ENCODE results near the gene NCAN. TPM values are rescaled to one million over a fixed set of nuclear protein-coding genes. Genes with fewer than 3 reads are reported as not detected.
A peak's percentile ranks its signal among the peaks of the same experiment; 100 is the strongest.

NCAN gene
- total RNA-seq, 1 experiment from 2014 or later = 3.0 TPM

DNA sequence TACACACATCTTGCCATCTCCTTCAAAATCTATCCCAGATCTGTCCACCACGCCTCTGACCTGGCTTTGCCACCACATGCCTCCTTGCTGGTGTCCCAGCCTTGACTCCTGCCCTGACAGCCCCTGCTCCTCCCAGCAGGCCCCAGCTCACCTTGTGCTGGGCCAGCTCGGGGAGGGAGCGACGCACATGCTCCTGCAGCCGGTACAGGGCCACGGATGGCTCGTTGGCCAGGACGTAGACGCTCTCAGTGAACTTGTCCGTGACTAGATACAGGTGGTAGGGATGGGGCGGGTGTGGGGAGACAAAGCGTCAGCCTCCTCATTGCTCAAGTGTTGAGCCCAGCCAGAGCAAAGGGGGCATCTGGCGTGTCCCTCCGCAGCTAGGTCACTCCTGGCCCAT is 25.0 kb upstream of the NCAN start (continued):
- TF ChIP-seq, protein P1, sequence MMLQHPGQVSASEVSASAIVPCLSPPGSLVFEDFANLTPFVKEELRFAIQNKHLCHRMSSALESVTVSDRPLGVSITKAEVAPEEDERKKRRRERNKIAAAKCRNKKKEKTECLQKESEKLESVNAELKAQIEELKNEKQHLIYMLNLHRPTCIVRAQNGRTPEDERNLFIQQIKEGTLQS (CRISPR knock-in tag; conservative IDR thresholded peaks at IDR 0.05) = no peak
- TF ChIP-seq SP1 (CRISPR knock-in tag; conservative IDR thresholded peaks at IDR 0.05) (no peak), TCF7 (CRISPR knock-in tag; IDR thresholded peaks at IDR 0.05; ENCODE audit: low read depth) (no peak), ZNF396 (CRISPR knock-in tag; IDR thresholded peaks at IDR 0.05; ENCODE audit: borderline replicate concordance) (no peak), NR1H2 (CRISPR knock-in tag; IDR thresholded peaks at IDR 0.05) (no peak), FOXP1 (CRISPR knock-in tag; IDR thresholded peaks at IDR 0.05; ENCODE audit: borderline replicate concordance) (no peak), FOXK1 (CRISPR knock-in tag; IDR thresholded peaks at IDR 0.05) (no peak), ZNF219 (CRISPR knock-in tag; IDR thresholded peaks at IDR 0.05; ENCODE audit: borderline replicate concordance) (no peak)
- TF ChIP-seq, protein P2, sequence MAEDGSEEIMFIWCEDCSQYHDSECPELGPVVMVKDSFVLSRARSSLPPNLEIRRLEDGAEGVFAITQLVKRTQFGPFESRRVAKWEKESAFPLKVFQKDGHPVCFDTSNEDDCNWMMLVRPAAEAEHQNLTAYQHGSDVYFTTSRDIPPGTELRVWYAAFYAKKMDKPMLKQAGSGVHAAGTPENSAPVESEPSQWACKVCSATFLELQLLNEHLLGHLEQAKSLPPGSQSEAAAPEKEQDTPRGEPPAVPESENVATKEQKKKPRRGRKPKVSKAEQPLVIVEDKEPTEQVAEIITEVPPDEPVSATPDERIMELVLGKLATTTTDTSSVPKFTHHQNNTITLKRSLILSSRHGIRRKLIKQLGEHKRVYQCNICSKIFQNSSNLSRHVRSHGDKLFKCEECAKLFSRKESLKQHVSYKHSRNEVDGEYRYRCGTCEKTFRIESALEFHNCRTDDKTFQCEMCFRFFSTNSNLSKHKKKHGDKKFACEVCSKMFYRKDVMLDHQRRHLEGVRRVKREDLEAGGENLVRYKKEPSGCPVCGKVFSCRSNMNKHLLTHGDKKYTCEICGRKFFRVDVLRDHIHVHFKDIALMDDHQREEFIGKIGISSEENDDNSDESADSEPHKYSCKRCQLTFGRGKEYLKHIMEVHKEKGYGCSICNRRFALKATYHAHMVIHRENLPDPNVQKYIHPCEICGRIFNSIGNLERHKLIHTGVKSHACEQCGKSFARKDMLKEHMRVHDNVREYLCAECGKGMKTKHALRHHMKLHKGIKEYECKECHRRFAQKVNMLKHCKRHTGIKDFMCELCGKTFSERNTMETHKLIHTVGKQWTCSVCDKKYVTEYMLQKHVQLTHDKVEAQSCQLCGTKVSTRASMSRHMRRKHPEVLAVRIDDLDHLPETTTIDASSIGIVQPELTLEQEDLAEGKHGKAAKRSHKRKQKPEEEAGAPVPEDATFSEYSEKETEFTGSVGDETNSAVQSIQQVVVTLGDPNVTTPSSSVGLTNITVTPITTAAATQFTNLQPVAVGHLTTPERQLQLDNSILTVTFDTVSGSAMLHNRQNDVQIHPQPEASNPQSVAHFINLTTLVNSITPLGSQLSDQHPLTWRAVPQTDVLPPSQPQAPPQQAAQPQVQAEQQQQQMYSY (CRISPR knock-in tag; IDR thresholded peaks at IDR 0.05) = no peak

DNA sequence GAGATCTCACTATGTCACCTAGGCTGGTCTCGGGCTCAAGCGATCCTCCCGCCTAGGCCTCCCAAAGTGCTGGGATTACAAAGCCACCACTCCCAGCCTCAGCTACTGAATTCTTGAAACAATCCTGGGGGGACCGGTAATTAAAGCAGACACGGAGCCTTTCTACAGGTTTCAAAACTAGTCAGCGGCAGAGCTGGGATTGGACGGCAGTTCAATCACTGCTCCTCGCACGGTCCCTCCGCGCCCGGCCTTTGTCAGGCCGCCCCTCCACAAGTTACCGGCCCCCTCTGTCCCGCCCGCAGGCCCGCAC is 20.0 kb upstream of the NCAN start:
- no peak for DNase-seq (ENCODE audit: low spot score)
- CTCF ChIA-PET = interaction anchor here (0.5 to 2.5 kb wide), 7 partner anchors 12 to 151 kb away, joined by 3 to 12 read pairs (median 4); no protein-coding TSS in a partner anchor
- H3K27ac Mint-ChIP-seq = peak overlapping the region; percentile 97
- peaks cover 1% of the 10 kb centered on the region; the same call in 1 of the 2 replicates for H3K36me3 Mint-ChIP-seq
- POLR2A ChIA-PET = interaction anchor here (1.5 kb wide), 1 partner anchor 46 kb away, joined by 9 read pairs; no protein-coding TSS in a partner anchor
- no peak for ATAC-seq
- TF ChIP-seq TEAD4 (CRISPR knock-in tag; IDR thresholded peaks at IDR 0.05) (0 out of 2 replicates have a peak, but pooled peaks have one; percentile 38), FOXK1 (CRISPR knock-in tag; IDR thresholded peaks at IDR 0.05) (no peak), NR2C2 (CRISPR knock-in tag; IDR thresholded peaks at IDR 0.05) (0 out of 2 replicates have a peak, but pooled peaks have one; percentile 24)
- no peaks in the 10 kb centered on the region for H3K9me3 Mint-ChIP-seq
- peaks cover 15% of the 10 kb centered on the region; the same call in 1 of the 2 replicates for H3K4me1 Mint-ChIP-seq
- no peaks in the 10 kb centered on the region for H3K27me3 Mint-ChIP-seq (ENCODE audit: low read depth)
- peak overlapping the region; percentile 96 for H3K4me3 Mint-ChIP-seq

GRCh38 chr19:19192078-19192882 is 19.5 kb upstream of the NCAN start, which contains the start of the genes BORCS8 and RFXANK:
Gene BORCS8, minus strand, starts transcription at chr19:19192152. Its CDS starts 35 bp downstream, at chr19:19192117.
Gene RFXANK, plus strand, starts transcription at chr19:19192258. Its CDS starts 1,689 bp downstream, at chr19:19193947.
- Mint-ChIP-seq H3K4me3 (peak within 1 kb of the TSS; percentile 96), H3K27me3 (ENCODE audit: low read depth) (no peaks in the 10 kb centered on the region), H3K27ac (peak within 1 kb of the TSS; percentile 97), H3K4me1 (peaks cover 15% of the 10 kb centered on the region; the same call in 1 of the 2 replicates), H3K36me3 (peaks cover 4% of the 10 kb centered on the region; the same call in 1 of the 2 replicates), H3K9me3 (no peaks in the 10 kb centered on the region)
- CTCF ChIA-PET = interaction anchor here (0.5 to 2.5 kb wide), 15 partner anchors 11 to 362 kb away, joined by 3 to 12 read pairs (median 3); partner anchors contain the start of genes DDX49, NCAN and NR2C2AP
- peak; percentile 93 for ATAC-seq
- POLR2A ChIA-PET = interaction anchor here (0.6 to 1.5 kb wide), 4 partner anchors 11 to 132 kb away, joined by 3 to 9 read pairs (median 6); partner anchors contain the start of gene NR2C2AP
- DNase-seq (ENCODE audit: low spot score) = peak; percentile 100
- TF ChIP-seq, protein P3, sequence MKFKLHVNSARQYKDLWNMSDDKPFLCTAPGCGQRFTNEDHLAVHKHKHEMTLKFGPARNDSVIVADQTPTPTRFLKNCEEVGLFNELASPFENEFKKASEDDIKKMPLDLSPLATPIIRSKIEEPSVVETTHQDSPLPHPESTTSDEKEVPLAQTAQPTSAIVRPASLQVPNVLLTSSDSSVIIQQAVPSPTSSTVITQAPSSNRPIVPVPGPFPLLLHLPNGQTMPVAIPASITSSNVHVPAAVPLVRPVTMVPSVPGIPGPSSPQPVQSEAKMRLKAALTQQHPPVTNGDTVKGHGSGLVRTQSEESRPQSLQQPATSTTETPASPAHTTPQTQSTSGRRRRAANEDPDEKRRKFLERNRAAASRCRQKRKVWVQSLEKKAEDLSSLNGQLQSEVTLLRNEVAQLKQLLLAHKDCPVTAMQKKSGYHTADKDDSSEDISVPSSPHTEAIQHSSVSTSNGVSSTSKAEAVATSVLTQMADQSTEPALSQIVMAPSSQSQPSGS (CRISPR knock-in tag; IDR thresholded peaks at IDR 0.05; ENCODE audit: borderline replicate concordance, low read depth) = no peak
- TF ChIP-seq ZNF317 (CRISPR knock-in tag; IDR thresholded peaks at IDR 0.05; ENCODE audit: borderline replicate concordance, low read depth) (no peak), RORB (CRISPR knock-in tag; IDR thresholded peaks at IDR 0.05) (no peak), FOXJ3 (CRISPR knock-in tag; IDR thresholded peaks at IDR 0.05; ENCODE audit: borderline replicate concordance) (no peak), ETV6 (CRISPR knock-in tag; IDR thresholded peaks at IDR 0.05) (peak; percentile 94), ZNF121 (CRISPR knock-in tag; IDR thresholded peaks at IDR 0.05) (0 out of 2 replicates have a peak, but pooled peaks have one; percentile 7), MAX (CRISPR knock-in tag; IDR thresholded peaks at IDR 0.05) (peak; percentile 77), ZNF263 (CRISPR knock-in tag; IDR thresholded peaks at IDR 0.05; ENCODE audit: low read depth) (no peak)
- TF ChIP-seq, protein P2 (CRISPR knock-in tag; IDR thresholded peaks at IDR 0.05) = no peak
